Measurements from ENCODE around the gene SLC9A9. TPM values are rescaled to one million over a fixed set of nuclear protein-coding genes. Genes with fewer than 3 reads are reported as not detected.

The SLC9A9 gene
- total and polyA plus RNA-seq, 7 donors, result 1.3 to 5.4 (median 2.9) TPM

GRCh38 chr3:143478115-143478693 lies 370.1 kb downstream of the SLC9A9 start:
- no peak overlapping the region for H3K4me3 ChIP-seq
- H3K27ac ChIP-seq, result no peak overlapping the region
- H3K27me3 ChIP-seq (ENCODE audit: insufficient read depth in 3 of 3, low read length in 2 of 3), result no peaks in the 10 kb centered on the region
- DNase-seq, result no peak
- no peaks in the 10 kb centered on the region for H3K36me3 ChIP-seq (ENCODE audit: insufficient read depth in 1 of 2, low read depth in 1 of 2)
- no peak for ATAC-seq
- H3K4me1 ChIP-seq, result no peaks in the 10 kb centered on the region
- no peaks in the 10 kb centered on the region for H3K9me3 ChIP-seq
- intact Hi-C loops (cut with DNase I), result no loop called here
- WGBS, 3 donors, result 62 to 71% (median 67%) methylated on average over 3 of the region's 3 CpGs
- no peak for TF ChIP-seq CTCF (IDR thresholded peaks at IDR 0.05)

- ATAC-seq (no peak), DNase-seq (no peak)
- Histone ChIP-seq H3K27ac (no peak overlapping the region), H3K36me3 (ENCODE audit: insufficient read depth in 1 of 2, low read depth in 1 of 2) (no peaks in the 10 kb centered on the region), H3K4me3 (no peak overlapping the region), H3K4me1 (no peaks in the 10 kb centered on the region), H3K27me3 (ENCODE audit: insufficient read depth in 3 of 3, low read length in 2 of 3) (no peaks in the 10 kb centered on the region), H3K9me3 (no peaks in the 10 kb centered on the region)
- intact Hi-C loops (cut with DNase I), result no loop called here
- WGBS, 3 donors, result 82 to 87% (median 84%) methylated on average over 7 of the region's 7 CpGs
- TF ChIP-seq CTCF (IDR thresholded peaks at IDR 0.05), result no peak
Measured at GRCh38 chr3:143476965-143477640, 371.2 kb downstream of the SLC9A9 start.

GRCh38 chr3:143475981-143476380 lies 372.3 kb downstream of the SLC9A9 start:
- H3K36me3 ChIP-seq (ENCODE audit: insufficient read depth in 1 of 2, low read depth in 1 of 2), result no peaks in the 10 kb centered on the region
- H3K27ac ChIP-seq, result no peak overlapping the region
- WGBS, 3 donors, result 55 to 67% (median 61%) methylated on average over 3 of the region's 3 CpGs
- DNase-seq (no peak), ATAC-seq (no peak)
- no peak overlapping the region for H3K4me3 ChIP-seq
- intact Hi-C loops (cut with DNase I), result no loop called here
- TF ChIP-seq CTCF (IDR thresholded peaks at IDR 0.05), result no peak
- H3K4me1 ChIP-seq, result no peaks in the 10 kb centered on the region
- H3K27me3 ChIP-seq (ENCODE audit: insufficient read depth in 3 of 3, low read length in 2 of 3), result no peaks in the 10 kb centered on the region
- H3K9me3 ChIP-seq, result no peaks in the 10 kb centered on the region

- no peaks in the 10 kb centered on the region for H3K27me3 ChIP-seq (ENCODE audit: insufficient read depth in 3 of 3, low read length in 2 of 3)
- intact Hi-C loops (cut with DNase I), result no loop called here
- WGBS, 3 donors, result 90 to 94% (median 93%) methylated on average over 7 of the region's 7 CpGs
- no peak overlapping the region for H3K4me3 ChIP-seq
- no peaks in the 10 kb centered on the region for H3K36me3 ChIP-seq (ENCODE audit: insufficient read depth in 1 of 2, low read depth in 1 of 2)
- DNase-seq (no peak), ATAC-seq (no peak)
- TF ChIP-seq CTCF (IDR thresholded peaks at IDR 0.05), result no peak
- no peaks in the 10 kb centered on the region for H3K9me3 ChIP-seq
- no peaks in the 10 kb centered on the region for H3K4me1 ChIP-seq
- H3K27ac ChIP-seq, result no peak overlapping the region
Measured at GRCh38 chr3:143472731-143473523, 375.3 kb downstream of the SLC9A9 start.

All from psoas muscle (tissue), 8 donors.